ENCODE measurements around the gene HEATR5A.

- no peak for TF ChIP-seq EP300 (IDR thresholded peaks at IDR 0.05; ENCODE audit: borderline replicate concordance)
- no peak for TF ChIP-seq MAX (IDR thresholded peaks at IDR 0.05)
- TF ChIP-seq TAF1 (IDR thresholded peaks at IDR 0.05; ENCODE audit: low read depth): no peak
- TF ChIP-seq REST (IDR thresholded peaks at IDR 0.05; ENCODE audit: low read depth): no peak
- no peak for TF ChIP-seq FOXM1 (IDR thresholded peaks at IDR 0.05; ENCODE audit: borderline replicate concordance, low read depth)
- no peak for TF ChIP-seq RAD21 (IDR thresholded peaks at IDR 0.05; ENCODE audit: low read depth)
- no peak for TF ChIP-seq EGR1 (IDR thresholded peaks at IDR 0.05)
- TF ChIP-seq USF1 (IDR thresholded peaks at IDR 0.05): no peak
- no peak for TF ChIP-seq CREB1 (IDR thresholded peaks at IDR 0.05; ENCODE audit: low read depth)
Observed at GRCh38 chr14:31297701-31298344, 122.5 kb downstream of the HEATR5A start.

Data from Ishikawa (cell line).